Measurements from ENCODE around the gene RB1.

Gene RB1

GRCh38 chr13:48530833-48531232, 227.3 kb downstream of the RB1 start:
- no peak for DNase-seq (ENCODE audit: low read depth)
- no peak overlapping the region for H3K4me3 ChIP-seq (ENCODE audit: low read length)
- TF ChIP-seq CTCF (IDR thresholded peaks at IDR 0.05; ENCODE audit: insufficient read depth, low read depth, low read length, missing control alignments), result no peak
